ENCODE measurements around the gene PDE6D.

- TF ChIP-seq, protein P1, sequence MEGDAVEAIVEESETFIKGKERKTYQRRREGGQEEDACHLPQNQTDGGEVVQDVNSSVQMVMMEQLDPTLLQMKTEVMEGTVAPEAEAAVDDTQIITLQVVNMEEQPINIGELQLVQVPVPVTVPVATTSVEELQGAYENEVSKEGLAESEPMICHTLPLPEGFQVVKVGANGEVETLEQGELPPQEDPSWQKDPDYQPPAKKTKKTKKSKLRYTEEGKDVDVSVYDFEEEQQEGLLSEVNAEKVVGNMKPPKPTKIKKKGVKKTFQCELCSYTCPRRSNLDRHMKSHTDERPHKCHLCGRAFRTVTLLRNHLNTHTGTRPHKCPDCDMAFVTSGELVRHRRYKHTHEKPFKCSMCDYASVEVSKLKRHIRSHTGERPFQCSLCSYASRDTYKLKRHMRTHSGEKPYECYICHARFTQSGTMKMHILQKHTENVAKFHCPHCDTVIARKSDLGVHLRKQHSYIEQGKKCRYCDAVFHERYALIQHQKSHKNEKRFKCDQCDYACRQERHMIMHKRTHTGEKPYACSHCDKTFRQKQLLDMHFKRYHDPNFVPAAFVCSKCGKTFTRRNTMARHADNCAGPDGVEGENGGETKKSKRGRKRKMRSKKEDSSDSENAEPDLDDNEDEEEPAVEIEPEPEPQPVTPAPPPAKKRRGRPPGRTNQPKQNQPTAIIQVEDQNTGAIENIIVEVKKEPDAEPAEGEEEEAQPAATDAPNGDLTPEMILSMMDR (conservative IDR thresholded peaks at IDR 0.05; ENCODE audit: low read depth in 2 of 2), result no peak
- TF ChIP-seq EZH2phosphoT487 (IDR thresholded peaks at IDR 0.05; ENCODE audit: unreplicated experiment) (no peak), CREB1 (CRISPR knock-in tag; IDR thresholded peaks at IDR 0.05; ENCODE audit: low read depth) (no peak), EZH2 (IDR thresholded peaks at IDR 0.05; ENCODE audit: low read depth, unreplicated experiment) (no peak), POLR2AphosphoS5 (IDR thresholded peaks at IDR 0.05; ENCODE audit: low read depth) (no peak)
These were observed 40.8 kb upstream of the PDE6D start for GRCh38 chr2:231821908-231822307.

Data from GM23338 (cell line).